NCI-H1105 treated with DMSO at 0.1 percent for 48 hours (cell line): ENCODE results near the gene KCNK13.
"Not testable (repeated sequence)": the region's sequence is repeated elsewhere in the genome, so short reads cannot be mapped to it uniquely, and the experiment has no call there.

Experiments used
- DNase-seq: peaks from one replicate; lab custom pipeline; 2025; lab: John Stamatoyannopoulos, UW

The KCNK13 gene

GRCh38 chr14:90060965-90061684 is 669 bp upstream of the KCNK13 start:
- peak; percentile 41 for DNase-seq

GRCh38 chr14:90062127-90062794 is 467 bp downstream of the KCNK13 start:
- peak; percentile 91 for DNase-seq

- no peak for DNase-seq
Measured at GRCh38 chr14:90062822-90063539, 1.2 kb downstream of the KCNK13 start.

GRCh38 chr14:90072350-90072749 is 10.6 kb downstream of the KCNK13 start:
- no peak for DNase-seq

GRCh38 chr14:90079576-90079975 is 17.8 kb downstream of the KCNK13 start:
- no peak for DNase-seq

GRCh38 chr14:90087433-90087832 is 25.6 kb downstream of the KCNK13 start:
- no peak for DNase-seq

- DNase-seq: no peak
Measured at GRCh38 chr14:90088176-90088575, 26.4 kb downstream of the KCNK13 start.

- DNase-seq: not testable (repeated sequence)
Measured at GRCh38 chr14:90089486-90089885, 27.7 kb downstream of the KCNK13 start.

GRCh38 chr14:90091393-90091792 is 29.6 kb downstream of the KCNK13 start:
- peak; percentile 79 for DNase-seq

GRCh38 chr14:90093942-90094595 is 32.3 kb downstream of the KCNK13 start:
- DNase-seq: no peak

- DNase-seq: no peak
Measured at GRCh38 chr14:90095096-90095495, 33.3 kb downstream of the KCNK13 start.

GRCh38 chr14:90096566-90096965 is 34.8 kb downstream of the KCNK13 start:
- no peak for DNase-seq

- DNase-seq: no peak
Measured at GRCh38 chr14:90103808-90104207, 42.0 kb downstream of the KCNK13 start.

GRCh38 chr14:90105756-90106155 is 44.0 kb downstream of the KCNK13 start:
- no peak for DNase-seq

- no peak for DNase-seq
Measured at GRCh38 chr14:90107789-90108188, 46.0 kb downstream of the KCNK13 start.

- DNase-seq: no peak
Measured at GRCh38 chr14:90109858-90110257, 48.1 kb downstream of the KCNK13 start.

GRCh38 chr14:90111895-90112534 is 50.2 kb downstream of the KCNK13 start:
- no peak for DNase-seq

- no peak for DNase-seq
Measured at GRCh38 chr14:90114554-90114953, 52.8 kb downstream of the KCNK13 start.

GRCh38 chr14:90115780-90116179 is 54.0 kb downstream of the KCNK13 start:
- no peak for DNase-seq

- no peak for DNase-seq
Measured at GRCh38 chr14:90116444-90116843, 54.6 kb downstream of the KCNK13 start.

GRCh38 chr14:90118027-90118426 is 56.2 kb downstream of the KCNK13 start:
- no peak for DNase-seq

- DNase-seq: no peak
Measured at GRCh38 chr14:90126260-90126659, 64.5 kb downstream of the KCNK13 start.
